CD4-positive, alpha-beta T cell treated with Interleukin-15 for 1 hour (primary cell): ENCODE measurements around the gene MAPK12.

Experiments
- DNase-seq: peaks from one replicate; pipeline ENCODE4 v3.0.0-alpha.2; 2020

MAPK12 gene

DNA sequence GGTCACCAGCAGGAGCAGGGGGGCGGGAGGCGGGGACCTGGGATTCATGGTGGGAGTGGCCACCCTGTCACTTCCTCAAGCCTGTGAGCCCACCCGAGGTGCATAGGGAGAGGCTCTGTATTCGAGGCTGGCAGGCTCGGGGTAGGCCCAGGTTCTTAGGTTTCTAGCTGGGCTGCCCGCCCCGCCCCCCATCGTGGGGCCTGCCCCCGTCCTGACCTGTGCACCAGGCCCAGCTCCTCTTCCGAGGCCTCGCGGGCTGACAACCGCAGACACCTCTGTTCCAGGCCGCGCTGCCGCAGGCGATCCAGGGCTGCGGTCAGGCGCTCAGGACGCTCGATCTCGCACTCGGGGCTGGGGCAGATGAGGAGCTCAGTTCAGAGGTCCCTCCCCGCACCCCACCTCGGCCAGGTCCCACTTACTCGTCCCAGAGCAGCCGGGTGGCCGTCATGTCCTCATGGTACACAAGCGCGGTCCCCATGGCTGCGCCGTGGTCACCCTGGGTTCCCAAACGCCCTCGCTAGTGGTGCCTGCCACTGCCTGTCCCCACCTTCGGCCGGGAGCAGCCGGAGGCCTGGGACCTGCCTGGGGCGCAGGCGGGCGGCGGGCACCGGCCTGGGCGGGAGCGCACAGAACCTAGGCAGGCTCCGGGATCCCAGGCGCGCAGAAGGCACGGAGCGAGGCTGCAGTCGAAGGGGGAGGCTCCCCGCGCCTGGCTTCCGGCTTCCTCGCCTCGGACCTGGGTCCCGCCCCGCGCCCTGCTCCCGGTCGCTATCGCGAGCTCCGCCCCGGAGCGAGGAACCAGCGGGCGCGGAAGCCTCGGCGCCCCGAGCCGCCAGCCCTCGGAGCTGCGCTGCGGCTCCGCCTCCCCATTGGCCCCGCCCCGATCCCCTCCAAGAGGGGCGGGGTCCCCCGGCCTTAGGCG lies 10.7 kb downstream of the MAPK12 start, which contains the start of gene HDAC10:
Gene HDAC10, minus strand, starts transcription at position 711 of the 922 bp plus-strand sequence. Its CDS starts 233 bp downstream, at position 478.
- DNase-seq, result peak; percentile 83

- no peak for DNase-seq
Observed at GRCh38 chr22:50250249-50250554, 11.3 kb downstream of the MAPK12 start.

DNA sequence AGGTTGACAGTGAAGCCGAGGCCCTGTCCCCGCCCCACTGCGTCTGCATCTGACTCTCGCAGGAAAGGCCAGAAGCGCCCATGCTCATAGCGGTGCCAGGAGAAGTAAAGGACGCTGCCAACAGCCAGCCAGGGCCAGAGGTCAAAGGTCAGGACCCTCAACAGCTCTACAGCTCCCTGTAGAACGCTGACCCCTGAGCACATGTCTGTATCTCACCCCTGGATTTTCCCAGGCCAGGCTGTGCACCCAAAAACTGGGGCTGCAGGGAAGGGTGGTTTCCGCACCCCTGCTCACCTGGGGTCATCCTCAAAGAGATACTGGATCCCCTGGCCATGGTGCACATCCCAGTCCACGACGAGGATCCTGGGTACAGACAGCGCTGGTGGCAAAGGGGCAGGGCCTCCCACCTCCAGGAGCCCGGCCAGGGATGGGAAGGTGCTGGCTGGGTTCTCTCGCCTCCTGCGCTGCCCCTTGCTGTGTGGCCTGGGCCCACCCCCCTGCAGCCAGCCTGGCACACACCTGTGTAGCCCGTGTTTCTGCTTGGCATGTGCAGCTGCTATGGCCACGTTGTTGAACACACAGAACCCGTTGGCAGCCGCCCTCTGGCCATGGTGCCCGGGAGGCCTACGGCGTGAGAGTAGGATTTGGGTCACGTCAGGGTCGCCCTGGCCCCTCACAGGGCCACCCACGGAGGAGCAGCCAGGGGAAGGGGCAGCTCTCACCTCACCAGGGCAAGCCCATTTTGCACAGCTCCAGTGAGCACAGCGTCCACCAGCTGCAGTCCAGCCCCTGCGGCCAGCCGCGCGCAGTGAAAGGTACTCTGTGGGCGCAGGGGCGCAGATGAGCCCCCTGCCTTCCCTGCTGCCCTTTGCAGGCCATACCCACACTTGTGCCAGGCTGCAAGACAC lies 11.9 kb downstream of the MAPK12 start:
- no peak for DNase-seq

DNA sequence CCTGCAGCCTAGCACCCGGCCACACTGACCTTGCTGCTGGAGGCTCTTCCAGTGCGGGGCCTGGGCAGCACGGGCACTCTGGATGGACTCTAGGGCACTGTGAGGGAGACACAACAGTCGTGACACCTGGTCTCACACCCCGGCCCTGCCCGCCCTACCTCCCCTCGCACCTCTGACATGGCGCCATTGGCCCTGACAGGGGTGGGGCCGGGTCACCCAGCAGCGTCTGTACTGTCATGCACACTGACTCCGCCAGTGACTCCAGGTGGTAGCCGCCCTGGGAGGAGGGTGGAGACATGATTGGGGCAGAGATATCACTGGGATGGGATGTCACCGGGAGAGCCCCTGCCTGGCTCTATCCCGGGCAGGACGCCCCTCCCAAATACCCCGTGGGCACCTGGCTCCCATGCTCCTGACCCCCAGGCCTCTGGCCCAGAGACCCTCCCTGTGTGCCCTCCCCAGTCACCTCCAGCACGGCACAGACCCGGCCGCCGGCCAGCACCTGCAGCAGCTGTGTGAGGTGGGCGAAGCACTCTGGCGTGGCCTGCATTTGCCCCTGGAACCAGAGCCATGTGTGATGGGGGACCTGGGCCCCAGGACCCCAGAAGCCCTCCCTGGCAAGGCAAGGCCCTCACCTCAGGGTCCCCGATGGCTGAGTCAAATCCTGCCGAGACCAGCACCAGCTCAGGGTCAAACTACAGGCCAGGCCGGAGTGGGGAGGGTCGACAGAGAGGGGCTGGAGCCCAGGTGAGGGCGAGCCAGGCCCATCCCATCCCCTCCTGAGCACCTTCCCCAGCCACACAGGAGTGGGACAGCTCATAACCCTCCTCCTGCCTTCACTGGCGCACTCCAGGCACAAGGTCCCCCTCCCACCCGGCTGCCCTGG lies 13.0 kb downstream of the MAPK12 start:
- no peak for DNase-seq

- peak; percentile 79 for DNase-seq
Observed at GRCh38 chr22:50247748-50248147, 13.7 kb downstream of the MAPK12 start.

DNA sequence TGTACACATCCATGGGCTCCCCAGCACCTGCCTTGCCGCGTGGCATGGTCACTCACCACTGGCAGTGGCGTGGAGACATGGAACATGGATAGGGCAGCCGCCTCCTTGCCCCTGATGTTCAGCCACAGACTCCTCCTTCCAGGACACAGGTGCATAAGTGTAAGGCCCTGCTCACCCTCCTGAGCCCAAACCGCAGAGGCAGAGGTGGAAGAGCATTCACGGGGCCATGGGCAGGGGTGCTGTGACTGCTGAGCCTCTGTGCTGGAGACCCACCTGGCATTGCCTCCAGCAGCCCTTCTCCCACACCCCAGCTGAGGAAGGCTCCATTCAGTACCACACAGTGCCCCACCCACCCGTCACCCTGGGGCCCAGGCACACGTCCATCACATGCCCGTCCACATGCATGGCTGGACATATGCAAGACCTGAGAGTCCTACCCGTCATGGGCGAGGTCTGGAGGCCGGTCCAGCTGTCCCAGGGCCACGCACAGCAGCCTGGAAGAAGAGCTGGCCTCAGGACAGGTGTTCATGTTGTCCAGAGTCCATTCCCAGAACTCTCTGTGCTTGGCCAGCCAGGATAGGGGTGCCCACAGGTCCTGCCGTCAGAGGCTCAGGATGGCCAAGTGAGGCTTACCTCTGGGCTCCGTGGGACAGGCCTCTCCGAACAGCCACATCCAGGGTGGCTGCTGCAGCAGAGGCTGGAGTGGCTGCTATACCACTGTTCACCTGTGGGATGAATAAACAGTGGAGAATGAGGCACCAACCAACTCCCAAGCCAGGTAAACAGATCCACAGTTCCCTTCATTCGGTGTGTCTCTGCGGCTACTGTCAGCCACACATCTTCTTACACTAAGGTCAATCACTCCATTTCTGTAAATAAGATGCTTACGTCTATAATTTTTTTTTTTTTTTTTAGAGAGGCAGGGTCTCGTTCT lies 15.0 kb downstream of the MAPK12 start:
- no peak for DNase-seq

- no peak for DNase-seq
Observed at GRCh38 chr22:50245214-50246072, 16.0 kb downstream of the MAPK12 start.

GRCh38 chr22:50244420-50245213 lies 16.9 kb downstream of the MAPK12 start, which contains the start of gene TUBGCP6:
TUBGCP6 (minus strand) TSS chr22:50245023; CDS start chr22:50244459, 564 bp downstream.
- DNase-seq, result peak; percentile 90

DNA sequence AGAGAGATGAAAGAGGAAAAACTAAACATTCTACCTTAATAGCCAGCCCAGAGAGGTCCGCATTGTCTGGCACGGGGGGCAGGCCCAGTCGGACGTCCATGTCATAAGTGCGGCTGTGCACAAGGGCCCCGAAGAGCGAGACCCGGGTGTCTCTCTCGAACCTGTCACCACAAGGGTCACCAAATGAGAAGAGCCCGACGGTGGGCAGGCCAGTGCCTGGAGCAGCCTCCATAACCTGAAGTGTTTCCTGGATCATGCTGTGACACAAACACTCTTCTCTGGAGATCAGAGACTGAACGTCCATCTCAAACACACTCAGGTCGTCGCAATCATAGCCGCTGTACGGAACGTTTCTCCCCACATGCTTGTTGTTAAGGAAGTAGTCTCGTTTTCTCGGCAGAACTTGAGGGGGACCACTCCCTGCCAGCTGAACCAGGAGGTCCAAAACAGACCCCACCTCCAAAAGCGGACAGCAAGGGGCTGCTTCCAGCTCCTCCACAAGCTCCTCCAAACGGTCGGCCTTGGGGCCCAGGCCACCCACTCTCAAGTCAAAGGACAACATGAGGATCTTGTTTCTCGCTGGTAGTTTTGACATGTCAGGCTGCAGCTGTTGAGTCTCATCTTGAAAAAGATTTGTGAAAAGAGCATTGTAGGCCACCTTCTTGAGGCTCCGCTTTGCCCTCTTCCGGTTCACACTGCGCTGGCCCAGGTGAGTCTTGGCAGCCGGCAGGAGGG lies 17.6 kb downstream of the MAPK12 start:
- DNase-seq, result no peak

GRCh38 chr22:50242406-50242949 lies 19.0 kb downstream of the MAPK12 start:
- DNase-seq, result no peak

DNA sequence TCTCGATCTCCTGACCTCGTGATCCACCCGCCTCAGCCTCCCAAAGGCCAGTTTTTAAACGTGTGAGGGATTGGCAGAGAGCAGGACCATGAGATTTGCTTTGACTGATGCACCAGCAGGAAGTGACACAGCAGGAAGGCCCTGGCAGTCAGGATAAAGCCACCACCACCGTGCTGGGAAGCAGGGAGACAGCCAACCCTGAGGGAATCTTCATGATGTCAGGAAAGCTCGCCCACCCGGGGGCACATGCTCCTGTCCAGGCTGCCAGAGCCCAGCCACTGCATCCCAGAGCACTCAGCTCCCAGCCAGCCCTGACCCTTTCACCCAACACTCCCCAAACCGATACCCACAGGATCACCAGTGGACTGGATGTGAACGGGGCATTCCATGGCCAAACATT lies 22.7 kb downstream of the MAPK12 start:
- DNase-seq, result no peak

- no peak for DNase-seq
Observed at GRCh38 chr22:50236731-50237409, 24.6 kb downstream of the MAPK12 start.

GRCh38 chr22:50233223-50233622 lies 28.3 kb downstream of the MAPK12 start:
- DNase-seq, result no peak

DNA sequence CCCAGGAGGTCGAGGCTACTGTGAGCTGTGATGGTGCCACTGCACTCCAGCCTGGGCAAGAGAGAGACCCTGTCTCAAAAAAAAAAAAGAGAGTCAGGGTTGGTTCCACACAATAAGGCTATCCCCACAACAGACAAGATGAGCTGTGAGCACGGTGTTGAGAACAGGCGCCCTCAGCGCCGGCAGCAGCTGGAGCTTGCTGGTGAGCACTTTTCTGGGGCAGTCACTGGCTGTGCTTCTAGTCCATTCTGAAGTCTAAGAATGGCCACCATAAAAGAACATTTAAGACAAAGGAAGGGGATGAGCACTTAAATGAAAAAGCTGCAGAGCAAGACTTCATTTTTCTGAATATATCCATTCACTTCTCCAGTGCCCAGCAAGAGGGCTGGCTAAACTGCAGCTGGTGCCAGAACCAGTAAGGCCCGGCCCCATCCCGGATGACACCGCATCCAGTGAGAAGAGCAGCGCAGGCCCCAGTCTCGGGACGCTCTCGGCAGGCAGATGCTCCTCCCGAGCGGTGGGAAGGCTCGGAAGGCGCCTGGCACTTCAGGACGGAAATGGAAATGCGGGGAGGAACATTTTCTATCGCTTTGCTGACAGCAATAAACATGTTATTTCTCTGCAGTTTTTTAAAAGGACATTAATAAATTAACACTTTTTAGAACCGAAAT lies 28.9 kb downstream of the MAPK12 start:
- DNase-seq, result no peak

- DNase-seq, result no peak
Observed at GRCh38 chr22:50229370-50229769, 32.1 kb downstream of the MAPK12 start.

- no peak for DNase-seq
Observed at GRCh38 chr22:50228366-50228765, 33.1 kb downstream of the MAPK12 start.

GRCh38 chr22:50227579-50228215 lies 33.8 kb downstream of the MAPK12 start:
- DNase-seq, result no peak
